MCF 10A (cell line): Measurements from ENCODE around the gene DHRS9. TPM values are rescaled to one million over a fixed set of nuclear protein-coding genes. Genes with fewer than 3 reads are reported as not detected.
A peak's percentile ranks its signal among the peaks of the same experiment; 100 is the strongest.

Experiments
- BruUV-seq: library from RNA; stranded (reverse); fragments of 400-500 nt; replicated peaks from 2 replicates; lab custom pipeline; 2021; lab: Mats Ljungman, UMichigan
- CTCF ChIA-PET: fragments of 300-600 bp; sonication (Branson Sonifier 250); formaldehyde crosslinking; extraction: SDS; loops from one replicate; lab custom pipeline; 2021; ENCODE audit warnings: antibody characterized with exemption, inconsistent platforms; lab: Yijun Ruan, JAX
- POLR2A ChIA-PET: fragments of 300-600, 350-650 bp; sonication (Branson Sonifier 250); formaldehyde crosslinking; extraction: SDS; loops from one replicate; lab custom pipeline; 2020; ENCODE audit warnings: antibody characterized with exemption, inconsistent platforms; lab: Yijun Ruan, JAX
- DNase-seq: peaks from one replicate; pipeline ENCODE4 v3.0.0-alpha.2; 2018; ENCODE audit not compliant: unreplicated experiment
- H3K27ac Mint-ChIP-seq: one replicate; pipeline ENCODE4 v1.8.0; 2022; ENCODE audit warnings: mild to moderate bottlenecking, low read depth, mixed read lengths; ENCODE audit not compliant: unreplicated experiment
- H3K27me3 Mint-ChIP-seq: one replicate; pipeline ENCODE4 v1.8.0; 2022; ENCODE audit warnings: mixed read lengths; ENCODE audit not compliant: insufficient read depth, unreplicated experiment
- H3K36me3 Mint-ChIP-seq: one replicate; pipeline ENCODE4 v1.8.0; 2022; ENCODE audit warnings: mild to moderate bottlenecking, moderate library complexity, mixed read lengths; ENCODE audit not compliant: insufficient read depth, unreplicated experiment
- H3K4me1 Mint-ChIP-seq: one replicate; pipeline ENCODE4 v1.8.0; 2022; ENCODE audit warnings: mixed read lengths; ENCODE audit not compliant: insufficient read depth, unreplicated experiment
- H3K4me3 Mint-ChIP-seq: one replicate; pipeline ENCODE4 v1.8.0; 2022; ENCODE audit warnings: mild to moderate bottlenecking, moderate library complexity, mixed read lengths; ENCODE audit not compliant: unreplicated experiment
- H3K9me3 Mint-ChIP-seq: one replicate; pipeline ENCODE4 v1.8.0; 2022; ENCODE audit warnings: mixed read lengths; ENCODE audit not compliant: unreplicated experiment
- CTCF ChIP-seq: fragments of 200-600 bp; IDR thresholded peaks from one replicate; pipeline ENCODE4 v1.8.0; 2022; ENCODE audit warnings: antibody characterized with exemption, mild to moderate bottlenecking; ENCODE audit not compliant: unreplicated experiment
- intact Hi-C: fragments of 100-400 bp; cut with micrococcal nuclease; formaldehyde crosslinking; loops from 2 replicates; pipeline ENCODE4 v1.14.1; 2022
- total RNA-seq: library from RNA; stranded (reverse); gene quantifications from 2 replicates; pipeline ENCODE4 v1.2.3, GENCODE V29; 2022

The DHRS9 gene
- total RNA-seq, 1 experiment from 2014 or later: 0.21 TPM

GRCh38 chr2:169071455-169071854 lies 2.1 kb downstream of the DHRS9 start:
- DNase-seq: peak; percentile 87
- Mint-ChIP-seq H3K36me3 (no peaks in the 10 kb centered on the region), H3K4me1 (peaks cover 16% of the 10 kb centered on the region), H3K4me3 (no peak overlapping the region), H3K27ac (no peak overlapping the region), H3K9me3 (no peaks in the 10 kb centered on the region), H3K27me3 (no peaks in the 10 kb centered on the region)
- POLR2A ChIA-PET: interaction anchor here (0.6 to 1.9 kb wide), 14 partner anchors 9 to 371 kb away, joined by 3 to 11 read pairs (median 4); no protein-coding TSS in a partner anchor
- intact Hi-C loops: no loop called here
- no TSS peak for BruUV-seq
- no peak for TF ChIP-seq CTCF
- CTCF ChIA-PET: interaction anchor here (0.9 to 1.2 kb wide), 4 partner anchors 15 to 122 kb away, joined by 3 to 4 read pairs (median 4); no protein-coding TSS in a partner anchor

DNA sequence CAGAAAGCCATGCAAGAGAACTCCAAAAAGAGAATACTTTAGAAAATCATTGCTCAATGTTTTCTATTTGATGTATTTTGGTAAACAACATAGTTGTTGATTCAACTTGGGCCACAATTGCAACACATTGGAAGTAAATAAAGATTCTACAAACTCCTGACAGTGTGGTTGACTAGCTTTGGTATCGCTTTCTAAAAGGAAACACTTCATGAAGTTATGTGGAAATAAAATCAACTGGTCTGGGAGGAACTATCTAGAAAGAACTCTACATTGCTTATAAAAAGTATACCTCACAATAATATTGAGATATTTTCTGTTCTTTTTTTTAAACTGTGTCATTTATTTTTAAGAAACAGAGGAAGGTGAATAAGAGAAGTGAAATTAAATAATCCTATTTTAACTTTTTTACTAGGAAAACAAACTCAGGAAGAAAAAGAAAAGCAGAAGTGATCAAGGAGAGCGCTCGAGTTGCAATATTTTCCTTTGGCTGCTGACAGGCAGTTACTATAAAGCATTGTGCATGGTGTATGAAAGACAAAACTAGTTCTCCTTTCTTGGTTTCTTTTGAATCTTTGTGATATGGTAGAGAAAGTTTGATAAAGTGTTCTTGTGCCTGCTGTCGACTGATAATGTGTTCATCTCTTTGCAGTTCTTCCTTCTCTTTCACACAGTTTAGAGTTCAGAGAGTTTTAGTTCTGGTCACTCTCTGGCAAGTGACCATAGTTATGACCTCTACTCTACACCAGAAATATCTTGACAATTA lies 3.0 kb downstream of the DHRS9 start:
- Mint-ChIP-seq H3K36me3 (no peaks in the 10 kb centered on the region), H3K9me3 (no peaks in the 10 kb centered on the region), H3K27ac (no peak overlapping the region), H3K4me1 (peaks cover 16% of the 10 kb centered on the region), H3K4me3 (no peak overlapping the region), H3K27me3 (no peaks in the 10 kb centered on the region)
- no peak for TF ChIP-seq CTCF
- DNase-seq: no peak
- POLR2A ChIA-PET: interaction anchor here (0.6 to 1.9 kb wide), 10 partner anchors 8 to 80 kb away, joined by 3 to 11 read pairs (median 4); no protein-coding TSS in a partner anchor
- no TSS peak for BruUV-seq
- CTCF ChIA-PET: interaction anchor here (0.9 to 1.1 kb wide), 3 partner anchors 38 to 123 kb away, joined by 3 to 4 read pairs (median 3); no protein-coding TSS in a partner anchor
- intact Hi-C loops: no loop called here

GRCh38 chr2:169073211-169073962 lies 4.0 kb downstream of the DHRS9 start:
- no TSS peak for BruUV-seq
- no peak for TF ChIP-seq CTCF
- no peak for DNase-seq
- no peaks in the 10 kb centered on the region for H3K9me3 Mint-ChIP-seq
- peaks cover 16% of the 10 kb centered on the region for H3K4me1 Mint-ChIP-seq
- ChIA-PET CTCF (interaction anchor here (1.1 kb wide), 1 partner anchor 59 kb away, joined by 3 read pairs; no protein-coding TSS in a partner anchor), POLR2A (interaction anchor here (1.0 kb wide), 1 partner anchor 12 kb away, joined by 8 read pairs; no protein-coding TSS in a partner anchor)
- no peaks in the 10 kb centered on the region for H3K27me3 Mint-ChIP-seq
- H3K27ac Mint-ChIP-seq: no peak overlapping the region
- no peaks in the 10 kb centered on the region for H3K36me3 Mint-ChIP-seq
- intact Hi-C loops: no loop called here
- no peak overlapping the region for H3K4me3 Mint-ChIP-seq
